ENCODE results near the gene COBL. TPM values are rescaled to one million over a fixed set of nuclear protein-coding genes. Genes with fewer than 3 reads are reported as not detected.

The COBL gene
- total and polyA plus RNA-seq, 2 of the 4 experiments (the other 2 are of a cell fraction) = under 0.01 TPM; not detected in 1

- CTCF ChIA-PET = no interaction called here
- H2BK20ac ChIP-seq (ENCODE audit: low read depth, low read length) = no peak overlapping the region
- 94% methylated on average over 3 of the region's 7 CpGs; no CpG with 5 or more reads in 1 of the 2 experiments for WGBS, 2 experiments (ENCODE audit: extremely low coverage in 2 of 2, insufficient read length in 1 of 2)
- intact Hi-C loops (cut with micrococcal nuclease) (no loop called here), in situ Hi-C loops (cut with MboI; ENCODE audit: low sequenced_read_pairs) (no loop called here), dilution Hi-C loops (cut with HindIII; ENCODE audit: low sequenced_read_pairs, unreplicated experiment) (no loop called here)
- H3K56ac ChIP-seq (ENCODE audit: extremely low read depth, insufficient read depth, low read length) = no peak overlapping the region
- H4K5ac ChIP-seq (ENCODE audit: low read depth, low read length) = no peak overlapping the region
- H3K4me1 ChIP-seq (ENCODE audit: control insufficient read depth, insufficient read depth, low read length) = no peaks in the 10 kb centered on the region
- H2AFZ ChIP-seq (replicated peaks; ENCODE audit: low read length, poor library complexity) = no peak overlapping the region
- H4K91ac ChIP-seq (ENCODE audit: insufficient read depth, low read depth, low read length) = no peak overlapping the region
- H4K8ac ChIP-seq (ENCODE audit: low read depth in 2 of 2, low read length in 2 of 2) = no peak overlapping the region
- no peak overlapping the region for H3K14ac ChIP-seq (replicated peaks; ENCODE audit: low read depth, low read length)
- no peaks in the 10 kb centered on the region for H3K36me3 ChIP-seq (ENCODE audit: control insufficient read depth, insufficient read depth, low read length)
- H3K23ac ChIP-seq (ENCODE audit: low read depth, low read length) = no peak overlapping the region
- H3K9ac ChIP-seq (ENCODE audit: low read depth, low read length) = no peak overlapping the region
- H2BK120ac ChIP-seq (ENCODE audit: low read depth, low read length) = no peak overlapping the region
- no peak overlapping the region for H3K18ac ChIP-seq (ENCODE audit: low read depth, low read length)
- no peak overlapping the region for H3K4ac ChIP-seq (ENCODE audit: low read depth, low read length)
- no peaks in the 10 kb centered on the region for H3K9me3 ChIP-seq (ENCODE audit: control insufficient read depth, insufficient read depth, low read length)
- no peak for TF ChIP-seq RCOR1 (IDR thresholded peaks at IDR 0.05; ENCODE audit: insufficient replicate concordance, low read length)
- TF ChIP-seq CEBPB (IDR thresholded peaks at IDR 0.05; ENCODE audit: low read depth, low read length) = no peak
- H3K79me1 ChIP-seq (ENCODE audit: low read depth in 1 of 2, low read length in 2 of 2) = no peaks in the 10 kb centered on the region
- BruUV-seq (replicated peaks) = no TSS peak
- no peak overlapping the region for H2BK5ac ChIP-seq (ENCODE audit: low read depth, low read length, poor library complexity, severe bottlenecking)
- DNase-seq (no peak), ATAC-seq (ENCODE audit: low read depth) (no peak)
- H2AK5ac ChIP-seq (ENCODE audit: low read depth, low read length) = no peak overlapping the region
- H3K4me3 ChIP-seq (ENCODE audit: insufficient read depth, low read depth, low read length) = no peak overlapping the region
- H3K9me1 ChIP-seq (ENCODE audit: insufficient read depth, low read length) = no peaks in the 10 kb centered on the region
- no peak overlapping the region for H2AK9ac ChIP-seq (replicated peaks; ENCODE audit: low read depth, low read length, poor library complexity)
- POLR2A ChIA-PET (ENCODE audit: unreplicated experiment) = no interaction called here
- H3K4me2 ChIP-seq (ENCODE audit: low read depth, low read length) = no peak overlapping the region
- no peak overlapping the region for H3K27ac ChIP-seq (ENCODE audit: insufficient read depth, low read length)
- peaks cover 12% of the 10 kb centered on the region; the same call in 1 of the 2 replicates for H3K27me3 ChIP-seq (ENCODE audit: control insufficient read depth, insufficient read depth, low read length)
- no peak overlapping the region for H2BK15ac ChIP-seq (ENCODE audit: low read depth, low read length)
- H4K20me1 ChIP-seq (ENCODE audit: insufficient read depth, low read length) = 0 out of 2 replicates have a peak, but pooled peaks cover 3% of the 10 kb centered on the region
Observed at GRCh38 chr7:51010534-51010933, 306.1 kb downstream of the COBL start.

Measured in IMR-90 (cell line).